GM21576 (cell line): ENCODE measurements around the gene RBM17.
A peak's percentile ranks its signal among the peaks of the same experiment; 100 is the strongest.
"Not testable (repeated sequence)": the region's sequence is repeated elsewhere in the genome, so short reads cannot be mapped to it uniquely, and the experiment has no call there.

Experiments
- ATAC-seq: cut with Tn5 transposase; IDR thresholded peaks from one replicate; pipeline ENCODE4 v1.9.1; 2021; ENCODE audit warnings: mild to moderate bottlenecking, moderate library complexity; ENCODE audit not compliant: unreplicated experiment

Gene RBM17

DNA sequence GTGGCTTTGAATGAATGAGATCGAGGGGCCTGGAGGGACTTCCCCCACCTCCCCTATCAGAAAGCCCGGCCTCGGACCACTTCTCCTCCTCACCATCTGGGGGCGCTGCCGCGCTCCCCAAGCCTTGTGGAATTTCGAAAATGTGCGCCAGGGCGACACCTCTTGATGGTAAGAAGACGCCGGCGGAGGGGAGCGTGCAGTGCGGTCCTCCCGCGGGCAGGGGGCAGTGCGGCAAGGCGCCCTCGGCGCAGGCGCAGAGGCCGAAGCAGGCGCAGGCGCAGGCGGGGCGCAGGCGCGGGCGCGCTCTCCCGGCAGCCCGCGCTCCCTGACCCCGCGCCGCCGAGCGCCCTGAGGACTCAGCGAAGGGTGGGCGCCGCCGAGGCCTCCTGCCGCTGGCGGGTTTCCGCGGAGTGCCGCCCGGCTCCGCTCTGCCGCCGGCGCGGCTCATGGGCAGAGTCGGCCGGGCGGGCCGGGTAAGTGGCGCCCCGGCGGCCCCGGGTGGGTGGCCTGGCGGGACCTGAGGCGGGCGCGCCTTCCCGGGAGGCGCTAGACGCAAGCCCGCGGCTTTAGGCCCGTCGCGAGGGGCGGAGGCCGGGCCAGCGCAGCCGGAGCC, at the start of gene RBM17:
Gene RBM17 (plus strand): TSS at position 314 of the 613 bp plus-strand sequence. CDS start 8,032 bp downstream, outside the sequence.
- peak; percentile 79 for ATAC-seq

GRCh38 chr10:6039711-6040110, 49.1 kb upstream of the RBM17 start:
- no peak for ATAC-seq

DNA sequence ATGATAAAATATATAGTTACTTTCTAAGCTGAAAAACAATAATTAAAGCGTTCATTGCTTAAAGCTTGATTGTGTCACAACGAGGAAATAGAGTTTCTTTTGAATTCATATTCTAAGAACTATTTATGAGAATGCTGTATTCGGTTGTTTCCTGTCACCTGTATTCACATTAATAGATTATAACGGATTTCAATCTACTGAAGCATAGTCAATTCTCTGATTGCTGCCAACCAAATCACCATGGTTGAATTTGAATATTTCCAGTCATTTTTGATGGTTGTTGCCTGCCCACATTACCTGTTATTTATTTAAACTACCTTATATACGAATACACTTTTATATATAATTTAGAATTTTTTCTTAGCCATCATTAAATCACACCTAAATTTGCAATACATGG, 48.6 kb upstream of the RBM17 start:
- no peak for ATAC-seq

GRCh38 chr10:6043377-6043776, 45.5 kb upstream of the RBM17 start:
- not testable (repeated sequence) for ATAC-seq

DNA sequence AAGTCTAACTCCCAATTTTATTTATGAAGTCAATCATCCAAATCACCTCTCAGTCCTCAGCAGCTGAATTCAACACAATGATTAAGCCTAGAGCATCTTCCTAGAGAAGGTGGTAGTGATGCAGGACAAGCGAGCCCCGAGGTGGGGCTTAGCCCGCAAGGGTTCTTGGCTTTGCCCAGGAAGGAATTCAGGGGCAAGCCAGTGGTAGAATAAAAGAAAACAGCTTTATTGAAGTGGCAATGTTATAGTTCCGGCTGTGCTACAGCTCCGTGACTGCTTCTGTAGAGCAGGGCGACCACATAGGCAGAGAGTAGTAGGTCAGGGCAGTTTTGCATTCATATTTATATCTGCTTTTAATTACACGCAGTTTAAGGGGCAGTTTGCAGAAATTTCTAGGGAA, 44.8 kb upstream of the RBM17 start:
- no peak for ATAC-seq

- no peak for ATAC-seq
These were observed 44.0 kb upstream of the RBM17 start for GRCh38 chr10:6044751-6045313.

- no peak for ATAC-seq
These were observed 43.5 kb upstream of the RBM17 start for GRCh38 chr10:6045314-6045848.

GRCh38 chr10:6045878-6046772, 42.7 kb upstream of the RBM17 start:
- no peak for ATAC-seq

DNA sequence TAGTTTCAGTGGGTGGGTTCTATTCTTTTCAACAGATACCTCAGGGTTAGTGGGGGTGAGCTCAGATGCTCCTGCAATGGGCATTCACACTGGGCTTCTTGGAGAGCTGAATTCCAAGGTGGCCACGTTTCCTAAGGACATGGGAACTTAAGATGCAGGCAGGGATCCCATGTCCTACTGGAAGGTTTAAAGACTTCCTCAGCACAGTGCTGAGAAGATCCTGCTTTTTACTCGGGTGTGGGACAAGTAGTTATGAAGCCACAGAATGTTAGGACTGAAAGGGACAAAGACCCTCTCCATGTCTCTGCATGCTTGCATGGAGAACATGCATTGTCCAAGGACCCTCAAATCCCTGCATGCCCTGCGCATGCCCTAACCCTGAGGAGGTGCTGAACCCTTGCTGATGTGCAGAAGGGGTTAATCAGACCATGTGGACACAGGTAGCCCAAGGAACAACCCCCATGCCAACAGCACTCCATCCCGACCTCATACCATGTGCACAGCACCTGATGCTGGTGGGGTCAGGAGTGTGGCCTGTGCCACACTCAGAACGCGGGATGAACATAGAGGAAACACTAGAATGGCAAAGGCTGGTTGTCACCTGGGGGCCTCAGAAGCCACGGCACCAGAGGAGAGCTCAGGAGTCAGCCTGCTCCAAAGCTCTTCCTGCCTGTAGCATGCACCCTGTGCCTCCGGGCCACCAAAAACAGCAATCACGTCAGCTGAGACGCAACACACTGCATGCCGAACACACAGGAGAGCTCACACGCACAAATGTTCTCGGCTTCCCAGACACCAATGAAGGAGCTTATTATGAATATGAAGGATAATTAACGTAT, 41.8 kb upstream of the RBM17 start:
- ATAC-seq, result no peak

DNA sequence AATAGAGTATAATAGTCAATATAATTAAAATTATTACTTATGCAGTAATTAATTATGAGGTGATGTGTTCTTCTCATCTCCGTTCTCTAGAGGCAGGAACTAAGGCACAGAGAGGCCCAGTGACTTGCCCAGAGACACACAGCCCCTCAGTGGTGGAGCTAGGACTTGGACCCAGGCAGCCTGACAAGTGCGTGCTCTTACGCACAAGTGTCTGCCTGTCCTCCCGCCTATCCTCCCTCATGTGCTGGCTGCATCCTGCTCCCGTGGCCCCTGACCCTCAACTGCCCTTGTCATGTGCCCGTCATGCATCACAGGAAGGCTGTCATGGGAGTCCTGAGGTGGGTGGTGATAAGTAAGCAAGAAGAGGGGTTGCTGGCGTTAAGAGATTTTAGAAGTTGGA, 41.0 kb upstream of the RBM17 start:
- ATAC-seq, result no peak

DNA sequence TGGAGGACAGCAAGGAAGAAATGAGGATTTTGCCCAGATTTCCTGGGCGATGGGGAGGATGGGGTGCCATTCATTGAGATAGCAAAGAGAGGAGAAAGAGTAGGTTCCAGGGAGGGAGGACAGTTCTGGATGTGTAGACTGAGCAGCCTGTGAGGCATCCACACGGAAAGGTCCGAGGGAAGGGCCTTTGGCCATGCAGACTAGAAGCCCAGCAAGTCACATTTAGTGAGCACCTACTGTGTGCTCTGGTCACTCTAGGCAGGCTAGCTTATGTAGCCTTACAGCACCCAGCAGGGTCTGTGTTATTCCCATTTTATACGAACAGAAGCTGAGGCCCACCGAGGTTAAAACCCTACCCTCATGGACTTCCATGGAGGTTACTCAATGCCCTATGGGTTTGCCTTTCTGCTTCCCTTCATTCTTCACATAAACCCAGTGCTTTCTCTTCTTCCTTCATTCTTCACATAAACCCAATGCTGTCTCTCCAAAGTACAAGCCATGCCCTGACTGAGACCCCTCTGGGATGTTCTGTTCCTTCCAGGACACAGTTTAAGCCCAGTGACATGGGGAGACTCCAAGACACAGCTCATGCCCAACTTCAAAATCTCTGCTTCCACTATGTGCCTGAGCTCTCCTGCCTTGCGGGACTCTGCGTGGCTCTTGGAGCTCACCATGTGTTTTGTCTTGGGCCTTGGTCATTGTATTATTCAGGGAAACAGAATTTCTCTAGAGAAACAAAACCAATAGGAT, 40.4 kb upstream of the RBM17 start:
- ATAC-seq, result no peak

GRCh38 chr10:6049031-6049400, 39.8 kb upstream of the RBM17 start:
- ATAC-seq, result no peak

GRCh38 chr10:6050801-6051445, 37.9 kb upstream of the RBM17 start:
- peak; percentile 67 for ATAC-seq

DNA sequence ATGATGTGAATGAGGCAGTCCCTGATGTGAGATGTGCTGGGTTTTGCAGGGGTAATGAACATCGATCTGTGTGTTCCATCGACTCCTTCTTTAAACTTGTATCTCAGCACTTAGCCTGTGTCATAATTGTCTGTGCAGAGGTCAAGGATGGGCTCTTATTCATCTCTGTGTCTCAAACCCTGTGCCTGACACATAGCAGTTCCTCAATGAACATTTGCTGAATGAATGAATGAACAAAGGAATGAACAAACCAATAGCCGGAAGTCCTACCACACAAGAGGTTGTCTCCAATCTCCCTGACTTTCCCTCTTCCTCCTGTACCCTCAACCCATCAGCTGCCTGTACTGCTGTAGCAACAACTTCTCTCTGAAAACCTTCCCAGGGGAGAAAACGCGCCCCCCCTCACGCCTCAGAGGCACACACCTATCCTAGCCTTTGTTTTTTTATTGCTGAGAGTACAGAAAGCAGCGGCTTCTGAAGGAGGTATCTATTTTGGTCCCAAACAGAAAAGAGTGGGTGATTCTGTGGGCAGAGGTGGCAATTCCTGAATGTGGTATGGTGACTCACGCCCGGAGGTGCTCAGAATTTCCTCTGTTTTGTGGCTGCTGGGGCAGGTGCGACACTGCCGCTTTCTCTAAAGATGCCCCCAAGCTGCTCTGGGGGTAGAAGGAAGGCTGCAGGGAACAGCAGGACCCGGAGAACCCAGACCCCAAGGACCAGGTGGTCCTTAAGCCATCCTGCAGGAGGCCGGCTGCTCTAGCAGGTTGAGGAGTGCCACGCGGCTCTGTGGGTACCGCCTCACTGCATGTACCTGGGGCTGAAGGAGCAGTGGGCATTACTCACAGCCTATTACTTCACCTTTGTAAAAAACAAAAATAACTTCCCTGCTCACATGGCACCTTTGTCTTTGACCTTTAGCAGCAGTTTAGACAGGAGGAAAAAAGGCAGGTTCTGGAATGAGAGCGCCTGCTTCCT, 36.3 kb upstream of the RBM17 start:
- ATAC-seq, result no peak

DNA sequence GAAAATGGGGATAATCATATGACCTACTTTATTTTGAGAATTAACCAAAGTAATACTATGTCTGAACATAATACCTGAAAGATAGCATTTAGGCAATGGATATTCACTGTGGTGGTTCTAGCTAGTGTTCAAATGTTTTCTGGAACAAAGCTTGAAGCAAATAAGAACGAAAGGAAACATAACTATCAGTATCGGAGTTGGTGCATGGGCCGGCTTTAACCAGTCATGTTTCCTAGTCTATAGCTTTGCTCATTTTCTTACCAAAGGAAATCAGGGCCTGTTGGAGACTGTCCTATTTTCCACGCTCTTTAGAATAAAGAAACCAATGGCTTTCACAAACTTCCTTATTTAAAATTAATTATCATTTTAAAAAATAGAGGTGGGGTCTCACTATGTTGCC, 35.5 kb upstream of the RBM17 start:
- ATAC-seq, result no peak

DNA sequence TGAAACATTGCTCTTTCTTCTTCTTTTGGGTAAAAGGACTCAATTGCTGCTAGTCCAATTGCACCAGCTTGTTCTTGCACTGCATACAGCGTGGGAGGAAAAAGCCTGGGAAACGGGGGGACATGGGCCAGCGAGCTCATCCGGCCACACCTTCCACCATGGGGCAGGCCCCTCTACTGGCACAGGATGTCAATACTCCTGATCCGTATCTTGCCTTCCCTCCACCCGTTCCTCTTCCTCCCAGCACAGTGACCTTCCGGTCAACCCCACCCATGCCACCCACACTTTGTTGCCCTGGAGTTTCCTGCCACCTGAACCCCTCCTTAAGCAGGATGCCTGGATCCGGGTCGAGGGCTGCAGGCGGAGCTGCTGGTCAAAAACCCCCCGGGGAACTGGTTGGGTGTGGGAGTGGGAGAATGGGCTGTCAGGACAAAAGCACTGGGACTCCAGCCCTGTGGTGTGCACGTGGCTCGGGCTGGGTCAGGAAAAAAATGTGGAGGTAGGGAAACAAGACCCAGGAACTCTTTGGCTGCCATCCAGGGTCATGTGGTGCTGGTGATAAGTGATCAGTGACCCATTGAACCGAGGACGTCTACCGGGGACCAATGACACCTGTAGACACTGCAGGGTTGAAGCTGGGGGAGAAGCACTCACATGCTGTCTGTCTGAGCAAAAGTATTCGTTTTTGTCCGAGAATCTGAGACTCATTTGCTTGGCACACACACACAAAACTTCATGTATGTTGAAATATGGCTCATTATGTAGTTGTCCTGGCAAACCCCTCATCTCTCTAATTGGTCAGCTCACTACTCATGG, 34.8 kb upstream of the RBM17 start:
- ATAC-seq, result no peak

GRCh38 chr10:6054884-6055283, 34.0 kb upstream of the RBM17 start:
- ATAC-seq, result no peak

DNA sequence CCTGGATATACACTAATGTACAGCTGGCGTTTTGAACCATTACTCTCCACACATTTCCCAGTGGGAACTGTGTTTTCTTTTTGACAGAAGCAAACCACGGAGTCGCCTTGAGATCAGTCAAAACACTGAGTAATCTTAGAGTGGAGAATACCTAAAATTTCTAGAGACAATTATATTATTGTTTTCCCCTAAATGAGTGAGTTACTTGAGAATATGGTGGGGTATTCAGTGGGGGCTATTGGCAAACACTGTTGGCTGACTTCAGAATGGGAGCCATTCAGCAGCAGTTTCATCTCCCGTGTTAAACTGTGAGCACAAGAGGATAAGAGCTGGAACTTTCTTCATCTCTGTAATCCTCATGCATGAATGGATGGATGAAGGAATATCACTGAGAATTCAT, 32.9 kb upstream of the RBM17 start:
- ATAC-seq, result no peak
